Endothelial cell of umbilical vein (primary cell): ENCODE results near the gene SBF1. TPM values are rescaled to one million over a fixed set of nuclear protein-coding genes. Genes with fewer than 3 reads are reported as not detected.

Experiments used
- BruUV-seq: library from RNA; stranded (reverse); fragments of 400-500 nt; replicated peaks from 2 replicates; lab custom pipeline; 2021; lab: Mats Ljungman, UMichigan
- CTCF ChIA-PET: fragments of 300-600, 350-600 bp; sonication (Branson Sonifier 250); formaldehyde crosslinking; loops from one replicate; lab custom pipeline; 2021; ENCODE audit warnings: antibody characterized with exemption, inconsistent platforms; lab: Charles Lee
- POLR2A ChIA-PET: fragments of 300-600, 350-600 bp; sonication (Branson Sonifier 250); formaldehyde crosslinking; loops from one replicate; lab custom pipeline; 2021; ENCODE audit warnings: antibody characterized with exemption, inconsistent platforms; lab: Charles Lee
- DNase-seq: peaks from one replicate; pipeline ENCODE4 v3.0.0-alpha.2; 2011; ENCODE audit warnings: low read depth, low spot score
- FAIRE-seq: peaks from 2 replicates; lab custom pipeline; 2011; peaks lifted over from hg19 to GRCh38; lab: Jason Lieb, UNC
- H2AFZ ChIP-seq: 2 replicates; pipeline ENCODE4 v1.6.0; 2012; ENCODE audit warnings: low read depth, low read length, control low read depth, inconsistent platforms
- H3K27ac ChIP-seq: 2 replicates; pipeline ENCODE4 v1.5.1; 2011; ENCODE audit warnings: low read depth, mild to moderate bottlenecking, control low read depth, low read length, moderate library complexity; ENCODE audit not compliant: insufficient read depth
- H3K27me3 ChIP-seq, 2 experiments: 2 replicates each; pipeline versions ENCODE4 v1.6.0 to v1.6.1; 2011; ENCODE audit warnings: low read length in 2 of 2, mixed read lengths in 1 of 2; ENCODE audit not compliant: control insufficient read depth in 2 of 2, insufficient read depth in 2 of 2
- H3K36me3 ChIP-seq, 2 experiments: 2 replicates in 1 of 2; 3 replicates in 1 of 2; pipeline ENCODE4 v1.5.1; 2011; ENCODE audit warnings: low read length in 2 of 2, mild to moderate bottlenecking in 1 of 2, moderate library complexity in 1 of 2; ENCODE audit not compliant: control insufficient read depth in 2 of 2, insufficient read depth in 2 of 2; ENCODE audit errors: extremely low read depth in 1 of 2
- H3K4me1 ChIP-seq: 3 replicates; pipeline ENCODE4 v1.5.1; 2011; ENCODE audit warnings: mild to moderate bottlenecking, low read length; ENCODE audit not compliant: control insufficient read depth, insufficient read depth; ENCODE audit errors: extremely low read depth
- H3K4me2 ChIP-seq: 2 replicates; pipeline ENCODE4 v1.6.1; 2011; ENCODE audit warnings: low read length, control low read depth, mixed read lengths; ENCODE audit not compliant: insufficient read depth
- H3K4me3 ChIP-seq, 3 experiments: fragments of 200-600 bp in 1 of 3; sonication (generic), shearing (Covaris generic) in 1 of 3; replicated peaks in 1 of 3; 2 replicates each; pipeline ENCODE4 v1.5.1; 2011 to 2016; ENCODE audit warnings: control low read depth in 3 of 3, low read length in 3 of 3, mild to moderate bottlenecking in 2 of 3, inconsistent platforms in 1 of 3, low read depth in 1 of 3, moderate library complexity in 1 of 3; ENCODE audit not compliant: insufficient read depth in 1 of 3
- H3K79me2 ChIP-seq: 2 replicates; pipeline ENCODE4 v1.6.0; 2012; ENCODE audit warnings: low read length, inconsistent platforms; ENCODE audit not compliant: control insufficient read depth, insufficient read depth
- H3K9ac ChIP-seq: replicated peaks from 2 replicates; pipeline ENCODE3; 2011; ENCODE audit warnings: low read length, control low read depth; ENCODE audit not compliant: insufficient read depth; ENCODE audit errors: extremely low read depth
- H3K9me1 ChIP-seq: replicated peaks from 3 replicates; pipeline ENCODE4 v1.6.0; 2011; ENCODE audit warnings: mild to moderate bottlenecking, low read length; ENCODE audit not compliant: control insufficient read depth, insufficient read depth; ENCODE audit errors: extremely low read depth
- H3K9me3 ChIP-seq: replicated peaks from 2 replicates; pipeline ENCODE4 v1.5.1; 2012; ENCODE audit warnings: low read length, inconsistent platforms; ENCODE audit not compliant: control insufficient read depth, insufficient read depth
- H4K20me1 ChIP-seq: replicated peaks from 2 replicates; pipeline ENCODE3; 2011; ENCODE audit warnings: mild to moderate bottlenecking, low read length; ENCODE audit not compliant: control insufficient read depth, insufficient read depth; ENCODE audit errors: extremely low read depth
- EZH2 ChIP-seq: IDR thresholded peaks from 2 replicates; pipeline ENCODE4 v1.6.1; 2012; ENCODE audit warnings: borderline replicate concordance, low read depth, mild to moderate bottlenecking, moderate library complexity, low read length, inconsistent platforms; ENCODE audit not compliant: severe bottlenecking
- FOS ChIP-seq: IDR thresholded peaks from 2 replicates; pipeline ENCODE4 v1.6.1; 2011; ENCODE audit warnings: mild to moderate bottlenecking, low read length, moderate library complexity, borderline replicate concordance; ENCODE audit not compliant: insufficient read depth
- GATA2 ChIP-seq: IDR thresholded peaks from 2 replicates; pipeline ENCODE4 v1.7.0; 2011; ENCODE audit warnings: low read depth, mild to moderate bottlenecking, moderate library complexity, mixed read lengths, low read length; ENCODE audit not compliant: insufficient read length, insufficient read depth
- MYC ChIP-seq: IDR thresholded peaks from one replicate; pipeline ENCODE4 v1.6.1; 2011; ENCODE audit warnings: mild to moderate bottlenecking, low read depth, low read length
- POLR2A ChIP-seq: IDR thresholded peaks from 2 replicates; pipeline ENCODE4 v1.6.1; 2012; ENCODE audit warnings: low read depth, mild to moderate bottlenecking, control low read depth, low read length
- POLR2AphosphoS5 ChIP-seq: IDR thresholded peaks from 2 replicates; pipeline ENCODE4 v1.6.1; 2012; ENCODE audit warnings: low read depth, mild to moderate bottlenecking, control low read depth, low read length, moderate library complexity; ENCODE audit not compliant: insufficient read depth
- dilution Hi-C: fragments of 300-500 bp; cut with MboI; formaldehyde crosslinking; loops from one replicate; pipeline ENCODE4 v1.15.0; 2019; ENCODE audit warnings: low sequenced_read_pairs; ENCODE audit not compliant: extremely low pct_ligation_motif_present
- intact Hi-C: fragments of 100-400 bp; cut with micrococcal nuclease; formaldehyde crosslinking; loops from one replicate; pipeline ENCODE4 v1.10.0; 2022
- polyA plus RNA-seq, 4 experiments: library from polyadenylated mRNA; depleted of rRNA in 3 of 4; stranded (reverse) in 3 of 4; unstranded in 1 of 4; fragments of >200 nt; gene quantifications; 2 replicates each; pipeline versions ENCODE4 v1.2.1 to v1.2.3, GENCODE V29; 2011 to 2012; ENCODE audit warnings: missing spikeins in 1 of 4
- total RNA-seq: library from RNA; stranded (reverse); gene quantifications from 2 replicates; pipeline ENCODE4 v1.2.3, GENCODE V29; 2021
- TF ChIP-seq, protein P1 (sequence below), 2 donors: IDR thresholded peaks; 1 replicate in 1 of 2; 2 replicates in 1 of 2; pipeline ENCODE4 v1.5.1; 2011; ENCODE audit warnings: low read length in 2 of 2, mild to moderate bottlenecking in 2 of 2, moderate library complexity in 2 of 2, control low read depth in 1 of 2, inconsistent platforms in 1 of 2, low read depth in 1 of 2; ENCODE audit not compliant: insufficient read depth in 1 of 2; ENCODE audit errors: extremely low read depth in 1 of 2

The SBF1 gene
- total and polyA plus RNA-seq, 2 donors (not counting 3 experiments of a cell fraction or from before 2014, with no cell fraction given): 36.3 to 68.6 TPM

DNA sequence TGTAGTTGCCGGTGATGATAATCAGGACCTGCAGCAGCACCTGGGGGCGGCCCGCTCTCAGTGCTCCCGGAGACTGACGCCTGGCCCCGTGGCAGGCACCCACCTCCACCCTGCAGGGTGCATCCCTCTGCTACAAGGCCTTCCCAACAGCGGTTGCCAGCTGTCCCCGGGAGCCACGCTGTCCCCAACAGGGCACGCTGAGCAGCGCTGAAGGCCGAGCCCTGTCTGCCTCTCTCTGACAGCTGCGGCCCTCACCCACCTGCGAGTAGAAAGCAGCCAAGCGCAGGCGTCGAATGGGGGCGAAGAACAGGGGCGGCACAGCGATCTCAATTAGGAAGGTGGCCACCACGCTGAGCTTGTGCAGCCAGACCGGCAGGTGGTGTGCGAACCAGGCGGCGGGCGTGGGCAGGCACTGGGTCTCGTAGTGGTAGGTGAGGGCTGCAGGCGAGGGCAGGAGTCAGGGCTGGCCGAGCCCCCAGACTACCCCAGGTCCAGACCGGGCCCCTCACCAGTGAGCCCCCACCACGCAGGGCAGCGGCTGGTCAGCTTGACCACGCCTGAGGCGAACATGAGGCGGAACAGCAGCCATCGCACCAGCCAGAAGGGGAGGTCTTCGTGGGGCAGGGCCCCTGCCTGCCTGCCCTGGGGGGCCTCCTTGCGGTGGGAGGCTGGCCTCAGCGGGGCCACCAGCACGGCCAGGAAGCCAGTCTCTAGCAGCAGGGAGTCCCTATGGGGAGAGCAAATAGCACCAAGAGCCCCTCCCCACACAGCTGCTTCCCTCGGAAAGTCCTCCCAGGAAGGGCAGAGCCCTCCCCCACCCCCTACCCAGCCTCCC, 31.2 kb upstream of the SBF1 start:
- no peak overlapping the region for H3K4me2 ChIP-seq
- H3K9me3 ChIP-seq: no peaks in the 10 kb centered on the region
- peak overlapping the region in 1 of 3 experiments; percentile 91 for H3K4me3 ChIP-seq
- CTCF ChIA-PET: interaction anchor here (3.0 kb wide), 1 partner anchor 9 kb away, joined by 26 read pairs; no protein-coding TSS in a partner anchor
- POLR2A ChIA-PET: no interaction called here
- no peak for DNase-seq
- no peaks in the 10 kb centered on the region for H3K9me1 ChIP-seq
- dilution Hi-C loops: no loop called here
- TSS peak; percentile 26 for BruUV-seq
- peaks cover 14% of the 10 kb centered on the region for H3K4me1 ChIP-seq
- peaks cover 6 to 22% of the 10 kb centered on the region in 2 experiments for H3K36me3 ChIP-seq
- intact Hi-C loops: no loop called here
- H3K79me2 ChIP-seq: peaks cover 30% of the 10 kb centered on the region
- no peak overlapping the region for H2AFZ ChIP-seq
- peak overlapping the region; percentile 71 for H3K9ac ChIP-seq
- TF ChIP-seq POLR2AphosphoS5 (no peak), EZH2 (no peak), MYC (no peak), FOS (no peak), POLR2A (no peak), GATA2 (no peak)
- TF ChIP-seq, protein P1, sequence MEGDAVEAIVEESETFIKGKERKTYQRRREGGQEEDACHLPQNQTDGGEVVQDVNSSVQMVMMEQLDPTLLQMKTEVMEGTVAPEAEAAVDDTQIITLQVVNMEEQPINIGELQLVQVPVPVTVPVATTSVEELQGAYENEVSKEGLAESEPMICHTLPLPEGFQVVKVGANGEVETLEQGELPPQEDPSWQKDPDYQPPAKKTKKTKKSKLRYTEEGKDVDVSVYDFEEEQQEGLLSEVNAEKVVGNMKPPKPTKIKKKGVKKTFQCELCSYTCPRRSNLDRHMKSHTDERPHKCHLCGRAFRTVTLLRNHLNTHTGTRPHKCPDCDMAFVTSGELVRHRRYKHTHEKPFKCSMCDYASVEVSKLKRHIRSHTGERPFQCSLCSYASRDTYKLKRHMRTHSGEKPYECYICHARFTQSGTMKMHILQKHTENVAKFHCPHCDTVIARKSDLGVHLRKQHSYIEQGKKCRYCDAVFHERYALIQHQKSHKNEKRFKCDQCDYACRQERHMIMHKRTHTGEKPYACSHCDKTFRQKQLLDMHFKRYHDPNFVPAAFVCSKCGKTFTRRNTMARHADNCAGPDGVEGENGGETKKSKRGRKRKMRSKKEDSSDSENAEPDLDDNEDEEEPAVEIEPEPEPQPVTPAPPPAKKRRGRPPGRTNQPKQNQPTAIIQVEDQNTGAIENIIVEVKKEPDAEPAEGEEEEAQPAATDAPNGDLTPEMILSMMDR (IDR thresholded peaks at IDR 0.05; ENCODE audit: extremely low read depth in 1 of 2, insufficient read depth in 1 of 2, low read depth in 1 of 2, low read length in 2 of 2): no peak
- no peak for FAIRE-seq
- no peaks in the 10 kb centered on the region for H4K20me1 ChIP-seq
- H3K27ac ChIP-seq: no peak overlapping the region
- H3K27me3 ChIP-seq: no peaks in the 10 kb centered on the region
